HEK293 (cell line): ENCODE results near the gene RXFP1.
A peak's percentile ranks its signal among the peaks of the same experiment; 100 is the strongest.

ENCODE experiments used
- GFI1B ChIP-seq: fragments of 450-650 bp; formaldehyde crosslinking; IDR thresholded peaks from 2 replicates; pipeline ENCODE4 v1.5.1; 2016; ENCODE audit warnings: missing biosample characterization, missing genetic modification characterization
- GLI4 ChIP-seq: fragments of 450-650 bp; formaldehyde crosslinking; IDR thresholded peaks from 2 replicates; pipeline ENCODE4 v1.5.1; 2016; ENCODE audit warnings: missing biosample characterization, missing genetic modification characterization
- GLIS1 ChIP-seq: fragments of 450-650 bp; formaldehyde crosslinking; IDR thresholded peaks from 2 replicates; pipeline ENCODE4 v1.5.1; 2016; ENCODE audit warnings: missing biosample characterization, missing genetic modification characterization
- HIC1 ChIP-seq: fragments of 450-650 bp; formaldehyde crosslinking; IDR thresholded peaks from 2 replicates; pipeline ENCODE4 v1.5.1; 2016; ENCODE audit warnings: missing biosample characterization, missing genetic modification characterization
- KLF10 ChIP-seq: fragments of 450-650 bp; IDR thresholded peaks from 2 replicates; pipeline ENCODE4 v1.5.1; 2018; ENCODE audit warnings: missing biosample characterization, mild to moderate bottlenecking, missing genetic modification characterization
- KLF17 ChIP-seq: fragments of 450-650 bp; formaldehyde crosslinking; IDR thresholded peaks from 2 replicates; pipeline ENCODE4 v1.5.1; 2016; ENCODE audit warnings: missing biosample characterization, missing genetic modification characterization
- PRDM1 ChIP-seq: fragments of 450-650 bp; formaldehyde crosslinking; IDR thresholded peaks from 2 replicates; pipeline ENCODE4; 2016; ENCODE audit warnings: missing biosample characterization, missing genetic modification characterization
- PRDM10 ChIP-seq: fragments of 450-650 bp; formaldehyde crosslinking; IDR thresholded peaks from 2 replicates; pipeline ENCODE4 v1.5.1; 2016; ENCODE audit warnings: missing biosample characterization, missing genetic modification characterization
- SCRT2 ChIP-seq: fragments of 450-650 bp; formaldehyde crosslinking; IDR thresholded peaks from 2 replicates; pipeline ENCODE4 v1.5.1; 2016; ENCODE audit warnings: missing biosample characterization, missing genetic modification characterization
- TSHZ1 ChIP-seq: fragments of 450-650 bp; formaldehyde crosslinking; IDR thresholded peaks from 2 replicates; pipeline ENCODE4 v1.5.1; 2016; ENCODE audit warnings: missing biosample characterization, missing genetic modification characterization, borderline replicate concordance
- ZBTB17 ChIP-seq: fragments of 450-650 bp; formaldehyde crosslinking; IDR thresholded peaks from 2 replicates; pipeline ENCODE4 v1.5.1; 2016; ENCODE audit warnings: missing biosample characterization, missing genetic modification characterization
- ZIC2 ChIP-seq: fragments of 450-650 bp; formaldehyde crosslinking; IDR thresholded peaks from 2 replicates; pipeline ENCODE4 v1.5.1; 2016; ENCODE audit warnings: missing biosample characterization, missing genetic modification characterization
- ZNF138 ChIP-seq: fragments of 450-650 bp; formaldehyde crosslinking; IDR thresholded peaks from 2 replicates; pipeline ENCODE4 v1.5.1; 2016; ENCODE audit warnings: missing biosample characterization, missing genetic modification characterization, borderline replicate concordance
- ZNF146 ChIP-seq: fragments of 450-650 bp; formaldehyde crosslinking; IDR thresholded peaks from 2 replicates; pipeline ENCODE4 v1.5.1; 2016; ENCODE audit warnings: missing biosample characterization, missing genetic modification characterization
- ZNF155 ChIP-seq: fragments of 450-650 bp; formaldehyde crosslinking; IDR thresholded peaks from 2 replicates; pipeline ENCODE4 v1.5.1; 2016; ENCODE audit warnings: missing biosample characterization, missing genetic modification characterization
- ZNF335 ChIP-seq: fragments of 450-650 bp; formaldehyde crosslinking; conservative IDR thresholded peaks from 2 replicates; pipeline ENCODE4 v1.5.1; 2016; ENCODE audit warnings: missing biosample characterization, missing genetic modification characterization
- ZNF350 ChIP-seq: fragments of 450-650 bp; formaldehyde crosslinking; IDR thresholded peaks from 2 replicates; pipeline ENCODE4 v1.5.0; 2017; ENCODE audit warnings: missing biosample characterization, mild to moderate bottlenecking, missing genetic modification characterization
- ZNF354C ChIP-seq: fragments of 450-650 bp; formaldehyde crosslinking; IDR thresholded peaks from 2 replicates; pipeline ENCODE4 v1.5.1; 2016; ENCODE audit warnings: missing biosample characterization, missing genetic modification characterization, low read depth, borderline replicate concordance
- ZNF366 ChIP-seq: fragments of 450-650 bp; formaldehyde crosslinking; conservative IDR thresholded peaks from 2 replicates; pipeline ENCODE4 v1.5.1; 2016; ENCODE audit warnings: missing biosample characterization, missing genetic modification characterization
- ZNF473 ChIP-seq: fragments of 450-650 bp; formaldehyde crosslinking; IDR thresholded peaks from 2 replicates; pipeline ENCODE4 v1.5.1; 2017; ENCODE audit warnings: missing biosample characterization, missing genetic modification characterization
- ZNF501 ChIP-seq: fragments of 450-650 bp; formaldehyde crosslinking; IDR thresholded peaks from 2 replicates; pipeline ENCODE4 v1.5.1; 2016; ENCODE audit warnings: missing biosample characterization, missing genetic modification characterization
- ZNF529 ChIP-seq: fragments of 450-650 bp; formaldehyde crosslinking; IDR thresholded peaks from 2 replicates; pipeline ENCODE4 v1.5.1; 2017; ENCODE audit warnings: missing genetic modification characterization, missing biosample characterization; ENCODE audit not compliant: insufficient replicate concordance
- ZNF596 ChIP-seq: fragments of 450-650 bp; IDR thresholded peaks from 2 replicates; pipeline ENCODE4 v1.5.0; 2018; ENCODE audit warnings: missing biosample characterization, mild to moderate bottlenecking, missing genetic modification characterization, moderate library complexity
- ZNF600 ChIP-seq: fragments of 450-650 bp; formaldehyde crosslinking; IDR thresholded peaks from 2 replicates; pipeline ENCODE4 v1.5.1; 2016; ENCODE audit warnings: missing biosample characterization, missing genetic modification characterization
- ZNF664 ChIP-seq: fragments of 450-650 bp; formaldehyde crosslinking; IDR thresholded peaks from 2 replicates; pipeline ENCODE4 v1.5.1; 2016; ENCODE audit warnings: missing biosample characterization, missing genetic modification characterization
- ZNF707 ChIP-seq: fragments of 450-650 bp; formaldehyde crosslinking; IDR thresholded peaks from 2 replicates; pipeline ENCODE4 v1.5.1; 2016; ENCODE audit warnings: missing biosample characterization, missing genetic modification characterization
- ZNF776 ChIP-seq: fragments of 450-650 bp; formaldehyde crosslinking; IDR thresholded peaks from 2 replicates; pipeline ENCODE4 v1.5.0; 2017; ENCODE audit warnings: missing biosample characterization, missing genetic modification characterization, borderline replicate concordance

Gene RXFP1

GRCh38 chr4:158670975-158671664, 149.4 kb downstream of the RXFP1 start (continued):
- peak; percentile 65 for TF ChIP-seq ZNF335 (tag by site-specific recombination)
- no peak for TF ChIP-seq ZNF596 (tag by site-specific recombination)
- TF ChIP-seq HIC1 = peak; percentile 55; the same call in 1 of the 2 replicates
- TF ChIP-seq ZNF138 (tag by site-specific recombination) = no peak
- TF ChIP-seq ZIC2 (tag by site-specific recombination) = peak; percentile 96
- no peak for TF ChIP-seq ZNF350 (tag by site-specific recombination)
- peak; percentile 26; the same call in 1 of the 2 replicates for TF ChIP-seq GLIS1 (tag by site-specific recombination)
- no peak for TF ChIP-seq ZNF354C
- no peak for TF ChIP-seq ZNF707 (tag by site-specific recombination)
- TF ChIP-seq ZNF501 = peak; percentile 48; the same call in 1 of the 2 replicates
- no peak for TF ChIP-seq ZNF664 (tag by site-specific recombination)
- TF ChIP-seq ZBTB17 (tag by site-specific recombination) = peak; percentile 52
- TF ChIP-seq SCRT2 (tag by site-specific recombination) = peak; percentile 97
- TF ChIP-seq PRDM1 (tag by site-specific recombination) = peak; percentile 43
- TF ChIP-seq ZNF776 (tag by site-specific recombination) = no peak
- TF ChIP-seq TSHZ1 (tag by site-specific recombination) = no peak
- no peak for TF ChIP-seq ZNF473
- TF ChIP-seq ZNF155 (tag by site-specific recombination) = no peak
- no peak for TF ChIP-seq GLI4 (tag by site-specific recombination)
- TF ChIP-seq GFI1B (tag by site-specific recombination) = peak; percentile 35; the same call in 1 of the 2 replicates
- TF ChIP-seq ZNF146 (tag by site-specific recombination) = no peak
- no peak for TF ChIP-seq ZNF600 (tag by site-specific recombination)
- 0 out of 2 replicates have a peak, but pooled peaks have one; percentile 18 for TF ChIP-seq ZNF366 (tag by site-specific recombination)
- TF ChIP-seq ZNF529 (tag by site-specific recombination) = no peak
- TF ChIP-seq KLF10 (tag by site-specific recombination) = no peak
- no peak for TF ChIP-seq KLF17 (tag by site-specific recombination)
- TF ChIP-seq PRDM10 (tag by site-specific recombination) = no peak
